Measurements from ENCODE around the gene HOXA13. TPM values are rescaled to one million over a fixed set of nuclear protein-coding genes. Genes with fewer than 3 reads are reported as not detected.

HOXA13 gene
- total and polyA plus RNA-seq, 2 donors (not counting 1 experiment from before 2014, with no cell fraction given) = not detected

- Histone ChIP-seq H3K27me3 (replicated peaks in 1 of 4; ENCODE audit: control extremely low read depth in 1 of 4, control insufficient read depth in 3 of 4, insufficient read depth in 4 of 4, low read length in 3 of 4) (peaks cover 3 to 91% (median 85%) of the 10 kb centered on the region in 4 experiments), H3K79me2 (ENCODE audit: control insufficient read depth, insufficient read depth, low read length) (no peaks in the 10 kb centered on the region), H3K9me3 (ENCODE audit: control extremely low read depth in 1 of 3, control insufficient read depth in 2 of 3, insufficient read depth in 1 of 3, low read length in 2 of 3) (peaks cover 0 to 61% (median 6%) of the 10 kb centered on the region in 3 donors), H3K4me1 (ENCODE audit: control insufficient read depth in 2 of 2, insufficient read depth in 2 of 2, low read length in 2 of 2) (peaks cover 50 to 74% of the 10 kb centered on the region in 2 donors), H3K36me3 (replicated peaks in 1 of 2; ENCODE audit: control extremely low read depth in 1 of 2, control insufficient read depth in 1 of 2, extremely low read depth in 1 of 2, insufficient read depth in 2 of 2, low read length in 1 of 2) (no peaks in the 10 kb centered on the region), H3K27ac (ENCODE audit: low read length in 2 of 2) (no peak overlapping the region), H4K20me1 (ENCODE audit: control insufficient read depth, insufficient read depth, low read length, poor library complexity, severe bottlenecking) (no peaks in the 10 kb centered on the region), H3K4me3 (ENCODE audit: control extremely low read depth in 1 of 5, extremely low read depth in 1 of 5, insufficient read depth in 1 of 5, low read depth in 2 of 5, low read length in 4 of 5) (peak overlapping the region in 2 of 5 experiments; percentile 24 to 42), H3K9ac (ENCODE audit: low read length) (peak overlapping the region; percentile 21), H2AFZ (ENCODE audit: insufficient read depth, low read depth, low read length, poor library complexity, severe bottlenecking) (no peak overlapping the region), H3K4me2 (replicated peaks; ENCODE audit: low read depth, low read length, poor library complexity, severe bottlenecking) (peak overlapping the region; percentile 78)
- no peak for ATAC-seq (ENCODE audit: low read depth)
- CTCF ChIA-PET = interaction anchor here (1.5 to 1.8 kb wide), 2 partner anchors 9 to 41 kb away, joined by 4 to 6 read pairs; no protein-coding TSS in a partner anchor
- peak overlapping the region; percentile 78 for H3K4me3 Mint-ChIP-seq
- H3K27ac Mint-ChIP-seq = no peak overlapping the region
- peaks cover 44% of the 10 kb centered on the region for H3K4me1 Mint-ChIP-seq
- intact Hi-C loops (cut with micrococcal nuclease) = loop anchor here (2.0 to 5.0 kb wide), 2 partner anchors 41 to 1211 kb away; partner anchors contain the start of gene CREB5
- peaks cover 82% of the 10 kb centered on the region for H3K27me3 Mint-ChIP-seq
- no peak for DNase-seq
- no peaks in the 10 kb centered on the region for H3K9me3 Mint-ChIP-seq (ENCODE audit: insufficient read depth)
- POLR2A ChIA-PET = no interaction called here
- TF ChIP-seq CTCF (IDR thresholded peaks at IDR 0.05) (no peak), EZH2 (IDR thresholded peaks at IDR 0.05; ENCODE audit: borderline replicate concordance, insufficient read depth, low read depth, low read length, poor library complexity, severe bottlenecking) (no peak)
- 3% methylated on average over 3 of the region's 4 CpGs for WGBS (ENCODE audit: insufficient coverage)
These were observed 1.7 kb upstream of the HOXA13 start for GRCh38 chr7:27201580-27202017.
